ENCODE data around the gene KCNG3. TPM values are rescaled to one million over a fixed set of nuclear protein-coding genes. Genes with fewer than 3 reads are reported as not detected.

Gene KCNG3
- total RNA-seq, 6 experiments from 2014 or later, result not detected

- Mint-ChIP-seq H3K4me3 (no peak overlapping the region), H3K27ac (no peak overlapping the region)
These were observed 13.4 kb downstream of the KCNG3 start for GRCh38 chr2:42480402-42480801.

GRCh38 chr2:42474765-42475454, 18.9 kb downstream of the KCNG3 start:
- DNase-seq, result no peak
- H3K36me3 Mint-ChIP-seq (ENCODE audit: low read depth), result no peaks in the 10 kb centered on the region

More at GRCh38 chr2:42480402-42480801, 13.4 kb downstream of the KCNG3 start:
- no peaks in the 10 kb centered on the region for H3K4me1 Mint-ChIP-seq (ENCODE audit: low read depth)
- no peaks in the 10 kb centered on the region for H3K9me3 Mint-ChIP-seq
- H3K27me3 Mint-ChIP-seq (ENCODE audit: insufficient read depth), result peaks cover 7% of the 10 kb centered on the region
- no peaks in the 10 kb centered on the region for H3K36me3 Mint-ChIP-seq (ENCODE audit: low read depth)
- DNase-seq, result no peak
- no peak for TF ChIP-seq CTCF (IDR thresholded peaks at IDR 0.05)

GRCh38 chr2:42470706-42471105, 23.1 kb downstream of the KCNG3 start:
- no peak for TF ChIP-seq CTCF (IDR thresholded peaks at IDR 0.05)
- Mint-ChIP-seq H3K4me1 (ENCODE audit: low read depth) (no peaks in the 10 kb centered on the region), H3K4me3 (no peak overlapping the region), H3K9me3 (no peaks in the 10 kb centered on the region; the same call in 1 of the 2 replicates), H3K27ac (no peak overlapping the region), H3K27me3 (ENCODE audit: insufficient read depth) (peaks cover 4% of the 10 kb centered on the region; the same call in 1 of the 2 replicates), H3K36me3 (ENCODE audit: low read depth) (no peaks in the 10 kb centered on the region)
- no peak for DNase-seq

More at GRCh38 chr2:42474765-42475454, 18.9 kb downstream of the KCNG3 start:
- H3K27me3 Mint-ChIP-seq (ENCODE audit: insufficient read depth), result peaks cover 5% of the 10 kb centered on the region
- H3K9me3 Mint-ChIP-seq, result no peaks in the 10 kb centered on the region
- no peak overlapping the region for H3K4me3 Mint-ChIP-seq
- no peak for TF ChIP-seq CTCF (IDR thresholded peaks at IDR 0.05)
- H3K4me1 Mint-ChIP-seq (ENCODE audit: low read depth), result no peaks in the 10 kb centered on the region
- no peak overlapping the region for H3K27ac Mint-ChIP-seq

- no peak overlapping the region for H3K27ac Mint-ChIP-seq
- no peaks in the 10 kb centered on the region; the same call in 1 of the 2 replicates for H3K9me3 Mint-ChIP-seq
- no peaks in the 10 kb centered on the region for H3K4me1 Mint-ChIP-seq (ENCODE audit: low read depth)
- no peak for TF ChIP-seq CTCF (IDR thresholded peaks at IDR 0.05)
- DNase-seq, result no peak
- peaks cover 13% of the 10 kb centered on the region for H3K27me3 Mint-ChIP-seq (ENCODE audit: insufficient read depth)
- no peak overlapping the region for H3K4me3 Mint-ChIP-seq
- H3K36me3 Mint-ChIP-seq (ENCODE audit: low read depth), result no peaks in the 10 kb centered on the region
These were observed 29.2 kb downstream of the KCNG3 start for GRCh38 chr2:42464631-42465030.

DNA sequence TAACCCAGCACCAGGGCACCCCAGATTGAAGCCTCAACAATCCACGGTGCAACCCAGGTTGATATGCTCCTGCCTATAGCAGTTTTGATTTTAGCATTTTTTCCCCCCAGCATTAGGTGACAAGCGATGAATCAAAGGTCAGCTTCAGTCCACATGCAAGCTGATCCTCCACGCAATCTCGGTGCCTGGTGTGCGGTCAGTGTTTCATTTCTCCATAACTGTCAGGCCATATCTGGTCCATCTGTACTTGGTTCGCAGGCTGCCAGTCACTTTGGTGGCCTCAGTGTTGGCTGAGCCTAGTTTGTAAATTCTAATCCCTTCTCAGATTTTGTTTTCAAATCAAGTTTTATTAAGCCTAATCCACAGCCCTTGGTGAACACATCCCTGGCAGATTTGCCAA, 30.2 kb downstream of the KCNG3 start:
- DNase-seq, result no peak
- no peak for TF ChIP-seq CTCF (IDR thresholded peaks at IDR 0.05)
- no peaks in the 10 kb centered on the region; the same call in 1 of the 2 replicates for H3K9me3 Mint-ChIP-seq
- H3K4me3 Mint-ChIP-seq, result no peak overlapping the region
- H3K36me3 Mint-ChIP-seq (ENCODE audit: low read depth), result no peaks in the 10 kb centered on the region
- no peaks in the 10 kb centered on the region for H3K4me1 Mint-ChIP-seq (ENCODE audit: low read depth)
- no peak overlapping the region for H3K27ac Mint-ChIP-seq
- peaks cover 21% of the 10 kb centered on the region for H3K27me3 Mint-ChIP-seq (ENCODE audit: insufficient read depth)
